SK-N-SH treated with all-trans-retinoic acid at 6 μM for 48 hours (cell line): ENCODE measurements around the gene OLFML2B.

Source experiments
- ATAC-seq: fragments of 200-7000 bp; cut with Tn5 transposase; 3 replicates; pipeline ENCODE4 v1.9.1; 2020; ENCODE audit warnings: mild to moderate bottlenecking, moderate library complexity
- ARNTL ChIP-seq: fragments of 450-650 bp; formaldehyde crosslinking; IDR thresholded peaks from 2 replicates; pipeline ENCODE4 v1.5.0; 2020; ENCODE audit warnings: low read depth, mild to moderate bottlenecking, moderate library complexity, borderline replicate concordance
- BACH2 ChIP-seq: fragments of 250-450 bp; sonication (Bioruptor Pico); IDR thresholded peaks from 2 replicates; pipeline ENCODE4 v1.9.0; 2021; ENCODE audit warnings: mild to moderate bottlenecking, borderline replicate concordance
- CREB5 ChIP-seq: fragments of 250-450 bp; sonication (Bioruptor Pico); IDR thresholded peaks from 2 replicates; pipeline ENCODE4 v1.5.1; 2020; ENCODE audit warnings: low read depth, mild to moderate bottlenecking, moderate library complexity
- CSDC2 ChIP-seq: fragments of 250-450 bp; sonication (Bioruptor Pico); IDR thresholded peaks from 2 replicates; pipeline ENCODE4 v1.5.0; 2020; ENCODE audit warnings: mild to moderate bottlenecking, moderate library complexity
- CSRNP3 ChIP-seq: fragments of 250-450 bp; sonication (Bioruptor Pico); IDR thresholded peaks from 2 replicates; pipeline ENCODE4 v1.5.1; 2021; ENCODE audit warnings: mild to moderate bottlenecking, moderate library complexity
- ESRRG ChIP-seq: fragments of 250-450 bp; sonication (Bioruptor Pico); IDR thresholded peaks from 2 replicates; pipeline ENCODE4 v1.6.1; 2021; ENCODE audit warnings: mild to moderate bottlenecking
- GLIS3 ChIP-seq: fragments of 250-450 bp; sonication (Bioruptor Pico); IDR thresholded peaks from 2 replicates; pipeline ENCODE4 v1.5.0; 2020; ENCODE audit warnings: mild to moderate bottlenecking, moderate library complexity
- OSR1 ChIP-seq: fragments of 250-450 bp; sonication (Bioruptor Pico); IDR thresholded peaks from 2 replicates; pipeline ENCODE4 v1.8.0; 2022; ENCODE audit warnings: moderate library complexity, mild to moderate bottlenecking, inconsistent platforms
- PATZ1 ChIP-seq: fragments of 250-450 bp; sonication (Bioruptor Pico); IDR thresholded peaks from 2 replicates; pipeline ENCODE4 v1.8.0; 2020; ENCODE audit warnings: mild to moderate bottlenecking, moderate library complexity, borderline replicate concordance
- PPARA ChIP-seq: fragments of 250-450 bp; sonication (Bioruptor Pico); IDR thresholded peaks from 2 replicates; pipeline ENCODE4 v1.5.0; 2020; ENCODE audit warnings: mild to moderate bottlenecking, borderline replicate concordance
- RARB ChIP-seq: fragments of 250-450 bp; sonication (Bioruptor Pico); IDR thresholded peaks from 2 replicates; pipeline ENCODE4 v1.8.0; 2021; ENCODE audit warnings: mild to moderate bottlenecking, moderate library complexity
- SNAI2 ChIP-seq: fragments of 250-450 bp; sonication (Bioruptor Pico); IDR thresholded peaks from 2 replicates; pipeline ENCODE4 v1.5.0; 2020; ENCODE audit warnings: mild to moderate bottlenecking, moderate library complexity
- TCF4 ChIP-seq: fragments of 250-450 bp; sonication (Bioruptor Pico); IDR thresholded peaks from 2 replicates; pipeline ENCODE4 v1.8.0; 2021; ENCODE audit warnings: mild to moderate bottlenecking, moderate library complexity, borderline replicate concordance
- TOX ChIP-seq: fragments of 250-450 bp; sonication (Bioruptor Pico); IDR thresholded peaks from 2 replicates; pipeline ENCODE4 v1.8.0; 2021; ENCODE audit warnings: mild to moderate bottlenecking, moderate library complexity, borderline replicate concordance
- TSHZ2 ChIP-seq: fragments of 250-450 bp; sonication (Bioruptor Pico); IDR thresholded peaks from 2 replicates; pipeline ENCODE4 v1.5.0; 2020; ENCODE audit warnings: mild to moderate bottlenecking, moderate library complexity
- ZC3H10 ChIP-seq: fragments of 250-450 bp; sonication (Bioruptor Pico); IDR thresholded peaks from 2 replicates; pipeline ENCODE4 v1.5.1; 2021; ENCODE audit warnings: mild to moderate bottlenecking, moderate library complexity
- ZFP3 ChIP-seq: fragments of 250-450 bp; sonication (Bioruptor Pico); IDR thresholded peaks from 2 replicates; pipeline ENCODE4 v1.5.0; 2020; ENCODE audit warnings: mild to moderate bottlenecking, moderate library complexity
- ZFP30 ChIP-seq: fragments of 450-650 bp; formaldehyde crosslinking; IDR thresholded peaks from 2 replicates; pipeline ENCODE4 v1.5.0; 2022; ENCODE audit warnings: mild to moderate bottlenecking, moderate library complexity
- ZNF565 ChIP-seq: fragments of 450-650 bp; formaldehyde crosslinking; conservative IDR thresholded peaks from 2 replicates; pipeline ENCODE4 v1.5.0; 2020; ENCODE audit warnings: low read depth, mild to moderate bottlenecking, moderate library complexity
- ZNF70 ChIP-seq: fragments of 450-650 bp; formaldehyde crosslinking; IDR thresholded peaks from 2 replicates; pipeline ENCODE4 v1.5.0; 2020; ENCODE audit warnings: mild to moderate bottlenecking, moderate library complexity
- ZNF8 ChIP-seq: fragments of 450-650 bp; formaldehyde crosslinking; IDR thresholded peaks from 2 replicates; pipeline ENCODE4 v1.5.0; 2020; ENCODE audit warnings: mild to moderate bottlenecking, moderate library complexity

OLFML2B gene

GRCh38 chr1:161999301-162000052, 24.2 kb downstream of the OLFML2B start:
- TF ChIP-seq ZFP3 (no peak), ARNTL (CRISPR knock-in tag) (no peak), BACH2 (CRISPR knock-in tag) (no peak), TOX (CRISPR knock-in tag) (no peak), TSHZ2 (CRISPR knock-in tag) (no peak), TCF4 (CRISPR knock-in tag) (no peak), CSDC2 (CRISPR knock-in tag) (no peak), PPARA (CRISPR knock-in tag) (no peak), ZNF70 (CRISPR knock-in tag) (no peak), CREB5 (no peak), ZNF565 (CRISPR knock-in tag) (no peak), RARB (CRISPR knock-in tag) (no peak), ZC3H10 (CRISPR knock-in tag) (no peak)
- no peak for ATAC-seq

- no peak for ATAC-seq
Measured at GRCh38 chr1:161998811-161999210, 24.9 kb downstream of the OLFML2B start.

More at GRCh38 chr1:161998811-161999210, 24.9 kb downstream of the OLFML2B start:
- TF ChIP-seq ZC3H10 (CRISPR knock-in tag) (no peak), CREB5 (no peak), TCF4 (CRISPR knock-in tag) (no peak), ZFP30 (no peak), TOX (CRISPR knock-in tag) (no peak), ESRRG (CRISPR knock-in tag) (no peak), ZNF565 (CRISPR knock-in tag) (no peak), CSRNP3 (CRISPR knock-in tag) (no peak), PATZ1 (no peak), OSR1 (CRISPR knock-in tag) (no peak), ZNF8 (CRISPR knock-in tag) (no peak), TSHZ2 (CRISPR knock-in tag) (no peak), ZFP3 (no peak), RARB (CRISPR knock-in tag) (no peak), SNAI2 (no peak), GLIS3 (no peak)
